Left lung (tissue), 10 donors: ENCODE results near the gene SHOX. TPM values are rescaled to one million over a fixed set of nuclear protein-coding genes. Genes with fewer than 3 reads are reported as not detected.

ENCODE experiments used
- ATAC-seq: fragments of 200-7000 bp; cut with Tn5 transposase; one replicate; pipeline ENCODE4 v1.9.1; 2020; ENCODE audit warnings: moderate library complexity
- DNase-seq, 4 donors: peaks; one replicate each; pipeline ENCODE4 v3.0.0-alpha.2; 2013 to 2020
- H3K27ac ChIP-seq, 2 donors: fragments of 200-600 bp; sonication (generic) in 1 of 2; one replicate each; pipeline versions ENCODE4 v1.5.0 to v1.8.0; 2020 to 2021
- H3K27me3 ChIP-seq, 2 donors: fragments of 200-600 bp; sonication (generic) in 1 of 2; one replicate each; pipeline versions ENCODE4 v1.5.0 to v1.8.0; 2020 to 2021
- H3K36me3 ChIP-seq, 2 donors: fragments of 200-600 bp; sonication (generic) in 1 of 2; one replicate each; pipeline versions ENCODE4 v1.5.0 to v1.8.0; 2020 to 2021
- H3K4me1 ChIP-seq, 2 donors: fragments of 200-600 bp; one replicate each; pipeline ENCODE4 v1.8.0; 2021
- H3K4me3 ChIP-seq, 2 donors: fragments of 200-600 bp; sonication (generic) in 1 of 2; one replicate each; pipeline versions ENCODE4 v1.5.0 to v1.8.0; 2020 to 2021; ENCODE audit warnings: mild to moderate bottlenecking in 1 of 2
- H3K9me3 ChIP-seq, 2 donors: fragments of 200-600 bp; sonication (generic) in 1 of 2; one replicate each; pipeline versions ENCODE4 v1.5.0 to v1.8.0; 2020 to 2021
- CTCF ChIP-seq, 2 donors: fragments of 200-600 bp; sonication (generic) in 1 of 2; IDR thresholded peaks; one replicate each; pipeline versions ENCODE4 v1.5.0 to v1.8.0; 2021; ENCODE audit warnings: antibody characterized with exemption in 2 of 2
- intact Hi-C, 2 donors: fragments of 100-400 bp; cut with DNase I; formaldehyde crosslinking; loops; one replicate each; pipeline versions ENCODE4 v1.11.2 to v1.14.2; 2022
- polyA plus RNA-seq, 6 donors: library from polyadenylated mRNA; unstranded; fragments of 120-200 nt; gene quantifications; one replicate each; pipeline ENCODE4 v1.2.1, GENCODE V29; 2013; ENCODE audit not compliant: insufficient read length in 6 of 6
- total RNA-seq, 2 donors: library from RNA; stranded (reverse); fragmentation: NEBNext Ultra II Directional; extraction: Animal tissue kit (Norgen Biotek cat#: 25700); gene quantifications; one replicate each; pipeline ENCODE4 v1.2.1, GENCODE V29; 2021
- donor health status: DM: no; HTN: yes; CAD: no.
- donor health status: DM: no; HTN: no; CAD: no.

Gene SHOX
- total and polyA plus RNA-seq, 8 donors, result 0.04 to 0.26 (median 0.14) TPM; not detected in 2

- H3K27ac ChIP-seq, result no peak overlapping the region
- no peak overlapping the region for H3K4me3 ChIP-seq
- intact Hi-C loops, result no loop called here
- peaks cover 22 to 62% of the 10 kb centered on the region in 2 donors for H3K27me3 ChIP-seq
- no peaks in the 10 kb centered on the region for H3K4me1 ChIP-seq
- H3K36me3 ChIP-seq, result no peaks in the 10 kb centered on the region
- no peaks in the 10 kb centered on the region for H3K9me3 ChIP-seq
- DNase-seq (no peak), ATAC-seq (no peak)
- no peak for TF ChIP-seq CTCF (IDR thresholded peaks at IDR 0.05)
Measured at GRCh38 chrX:644304-645281, 14.0 kb downstream of the SHOX start.

- Histone ChIP-seq H3K27me3 (peaks cover 15 to 47% of the 10 kb centered on the region in 2 donors), H3K4me3 (no peak overlapping the region), H3K36me3 (no peaks in the 10 kb centered on the region), H3K27ac (no peak overlapping the region), H3K9me3 (no peaks in the 10 kb centered on the region), H3K4me1 (no peaks in the 10 kb centered on the region)
- DNase-seq (no peak), ATAC-seq (no peak)
- intact Hi-C loops, result no loop called here
- TF ChIP-seq CTCF (IDR thresholded peaks at IDR 0.05), result no peak
Measured at GRCh38 chrX:646228-646495, 15.6 kb downstream of the SHOX start.

GRCh38 chrX:646796-647195 is 16.2 kb downstream of the SHOX start:
- ATAC-seq, result no peak

GRCh38 chrX:649166-649565 is 18.6 kb downstream of the SHOX start:
- Histone ChIP-seq H3K36me3 (no peaks in the 10 kb centered on the region), H3K4me3 (no peak overlapping the region), H3K27ac (no peak overlapping the region), H3K27me3 (peaks cover 10 to 35% of the 10 kb centered on the region in 2 donors), H3K4me1 (no peaks in the 10 kb centered on the region), H3K9me3 (no peaks in the 10 kb centered on the region)
- no peak for TF ChIP-seq CTCF (IDR thresholded peaks at IDR 0.05)
- ATAC-seq (no peak), DNase-seq (no peak)
- intact Hi-C loops, result no loop called here

More at GRCh38 chrX:646796-647195, 16.2 kb downstream of the SHOX start:
- Histone ChIP-seq H3K4me1 (no peaks in the 10 kb centered on the region), H3K36me3 (no peaks in the 10 kb centered on the region), H3K27me3 (peaks cover 14 to 44% of the 10 kb centered on the region in 2 donors), H3K27ac (no peak overlapping the region), H3K4me3 (no peak overlapping the region), H3K9me3 (no peaks in the 10 kb centered on the region)
- intact Hi-C loops, result no loop called here
- DNase-seq, result no peak
- no peak for TF ChIP-seq CTCF (IDR thresholded peaks at IDR 0.05)

- H3K27me3 ChIP-seq, result peaks cover 0 to 31% of the 10 kb centered on the region in 2 donors
- no peaks in the 10 kb centered on the region for H3K9me3 ChIP-seq
- H3K4me1 ChIP-seq, result no peaks in the 10 kb centered on the region
- no peak overlapping the region for H3K4me3 ChIP-seq
- H3K27ac ChIP-seq, result no peak overlapping the region
- intact Hi-C loops, result no loop called here
- H3K36me3 ChIP-seq, result no peaks in the 10 kb centered on the region
- no peak for TF ChIP-seq CTCF (IDR thresholded peaks at IDR 0.05)
- ATAC-seq (no peak), DNase-seq (no peak)
Measured at GRCh38 chrX:650324-650723, 19.7 kb downstream of the SHOX start.
